Right atrium auricular region (tissue), 2 donors: ENCODE measurements around the gene KLF3. TPM values are rescaled to one million over a fixed set of nuclear protein-coding genes. Genes with fewer than 3 reads are reported as not detected.

Experiments used
- DNase-seq: peaks from one replicate; pipeline ENCODE4 v3.0.0-alpha.2; 2019; ENCODE audit warnings: low spot score
- H3K27ac ChIP-seq, 2 donors: fragments of 200-600 bp; sonication (generic); 1 replicate in 1 of 2; 2 replicates in 1 of 2; pipeline ENCODE4 v1.5.1; 2016 to 2019
- H3K27me3 ChIP-seq, 2 donors: fragments of 200-600 bp; sonication (generic); one replicate each; pipeline versions ENCODE4 v1.5.1 to v1.6.0; 2017 to 2019
- H3K36me3 ChIP-seq: fragments of 200-600 bp; sonication (generic); one replicate; pipeline ENCODE4 v1.5.1; 2016
- H3K4me1 ChIP-seq, 2 donors: fragments of 200-600 bp; sonication (generic); one replicate each; pipeline versions ENCODE4 v1.5.1 to v1.6.0; 2017 to 2019
- H3K4me3 ChIP-seq, 2 donors: fragments of 200-600 bp; sonication (generic); 1 replicate in 1 of 2; 2 replicates in 1 of 2; pipeline ENCODE4 v1.5.1; 2017 to 2019; ENCODE audit warnings: mild to moderate bottlenecking in 1 of 2, moderate library complexity in 1 of 2
- H3K9me3 ChIP-seq, 2 donors: fragments of 200-600 bp; sonication (generic); one replicate each; pipeline ENCODE4 v1.5.1; 2019
- total RNA-seq, 2 donors: library from RNA; depleted of rRNA; stranded (reverse); fragments of >200 nt; gene quantifications; one replicate each; pipeline ENCODE4 v1.1.0, GENCODE V29; 2016
- TF ChIP-seq, protein P1 (sequence below), 2 donors: fragments of 200-600 bp; sonication (generic); IDR thresholded peaks; one replicate each; pipeline ENCODE4 v1.5.1; 2019; ENCODE audit warnings: antibody characterized with exemption in 2 of 2

The KLF3 gene
- total RNA-seq, 2 donors from 2014 or later = 22.6 to 28.8 TPM

DNA sequence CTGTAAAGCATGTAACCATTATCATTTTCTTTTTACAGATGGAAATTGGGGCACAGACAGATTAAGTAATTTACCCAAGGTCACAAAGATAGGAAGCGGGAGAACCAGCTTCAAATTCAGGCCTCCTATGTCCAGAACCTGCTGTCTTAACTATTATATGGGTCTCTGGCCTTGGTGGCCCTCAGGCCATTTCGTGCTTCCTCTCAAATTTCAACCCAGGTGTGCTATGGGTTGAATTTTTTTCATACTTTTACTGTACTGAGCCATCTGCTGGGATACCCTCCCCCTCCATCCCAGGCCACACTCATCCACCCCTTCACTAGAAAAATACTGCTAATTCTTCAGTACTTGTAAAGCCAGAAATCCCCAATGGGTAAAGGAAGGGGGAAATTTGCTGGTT, 42.3 kb downstream of the KLF3 start:
- no peak overlapping the region for H3K4me3 ChIP-seq
- DNase-seq = no peak
- no peaks in the 10 kb centered on the region for H3K27me3 ChIP-seq
- TF ChIP-seq, protein P1, sequence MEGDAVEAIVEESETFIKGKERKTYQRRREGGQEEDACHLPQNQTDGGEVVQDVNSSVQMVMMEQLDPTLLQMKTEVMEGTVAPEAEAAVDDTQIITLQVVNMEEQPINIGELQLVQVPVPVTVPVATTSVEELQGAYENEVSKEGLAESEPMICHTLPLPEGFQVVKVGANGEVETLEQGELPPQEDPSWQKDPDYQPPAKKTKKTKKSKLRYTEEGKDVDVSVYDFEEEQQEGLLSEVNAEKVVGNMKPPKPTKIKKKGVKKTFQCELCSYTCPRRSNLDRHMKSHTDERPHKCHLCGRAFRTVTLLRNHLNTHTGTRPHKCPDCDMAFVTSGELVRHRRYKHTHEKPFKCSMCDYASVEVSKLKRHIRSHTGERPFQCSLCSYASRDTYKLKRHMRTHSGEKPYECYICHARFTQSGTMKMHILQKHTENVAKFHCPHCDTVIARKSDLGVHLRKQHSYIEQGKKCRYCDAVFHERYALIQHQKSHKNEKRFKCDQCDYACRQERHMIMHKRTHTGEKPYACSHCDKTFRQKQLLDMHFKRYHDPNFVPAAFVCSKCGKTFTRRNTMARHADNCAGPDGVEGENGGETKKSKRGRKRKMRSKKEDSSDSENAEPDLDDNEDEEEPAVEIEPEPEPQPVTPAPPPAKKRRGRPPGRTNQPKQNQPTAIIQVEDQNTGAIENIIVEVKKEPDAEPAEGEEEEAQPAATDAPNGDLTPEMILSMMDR (IDR thresholded peaks at IDR 0.05) = no peak
- no peaks in the 10 kb centered on the region for H3K9me3 ChIP-seq
- no peaks in the 10 kb centered on the region for H3K36me3 ChIP-seq
- peaks cover 0 to 14% of the 10 kb centered on the region in 2 donors for H3K4me1 ChIP-seq
- no peak overlapping the region for H3K27ac ChIP-seq

DNA sequence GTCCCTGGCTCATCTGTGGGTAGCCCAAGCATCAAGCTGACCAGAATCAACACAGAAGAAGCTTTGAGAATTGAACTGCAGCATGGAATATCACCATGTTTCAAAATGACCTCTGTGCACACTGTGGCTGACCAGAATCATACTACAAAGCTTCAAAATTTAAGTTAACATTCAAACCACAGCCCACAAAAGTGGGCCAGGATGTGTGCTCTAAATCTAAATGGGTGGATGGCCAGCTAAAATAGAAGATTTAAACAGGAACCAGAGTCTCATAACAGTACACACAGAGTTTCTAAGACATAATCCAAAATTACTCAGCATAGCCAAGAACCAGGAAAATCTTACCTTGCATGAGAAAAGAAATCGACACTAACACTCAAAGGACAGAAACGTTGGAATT, 46.1 kb downstream of the KLF3 start:
- Histone ChIP-seq H3K27me3 (no peaks in the 10 kb centered on the region), H3K27ac (no peak overlapping the region), H3K4me1 (no peaks in the 10 kb centered on the region), H3K36me3 (no peaks in the 10 kb centered on the region), H3K4me3 (no peak overlapping the region), H3K9me3 (no peaks in the 10 kb centered on the region)
- TF ChIP-seq, protein P1 (IDR thresholded peaks at IDR 0.05) = no peak
- no peak for DNase-seq

DNA sequence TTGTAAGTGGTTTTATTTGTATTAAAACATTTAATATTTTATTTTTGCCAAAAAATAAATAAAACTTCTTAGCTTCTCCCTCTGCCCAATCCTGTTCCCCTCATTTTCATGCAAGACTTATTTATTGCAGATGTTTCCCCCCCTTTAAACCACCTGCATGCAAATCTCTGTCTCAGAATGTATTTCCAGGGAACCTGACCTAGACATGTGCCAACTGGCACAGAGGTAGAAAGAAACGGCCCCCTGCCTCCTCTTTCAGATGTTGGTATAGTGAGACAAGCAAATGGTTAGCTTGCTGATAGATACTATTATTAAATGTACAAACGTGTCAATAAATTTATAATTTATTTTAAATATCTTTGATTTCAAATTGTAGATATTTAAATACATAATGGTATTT, 47.1 kb downstream of the KLF3 start:
- no peaks in the 10 kb centered on the region for H3K4me1 ChIP-seq
- H3K36me3 ChIP-seq = no peaks in the 10 kb centered on the region
- no peak overlapping the region for H3K4me3 ChIP-seq
- TF ChIP-seq, protein P1 (IDR thresholded peaks at IDR 0.05) = no peak
- H3K27ac ChIP-seq = no peak overlapping the region
- H3K27me3 ChIP-seq = no peaks in the 10 kb centered on the region
- no peak for DNase-seq
- no peaks in the 10 kb centered on the region for H3K9me3 ChIP-seq

DNA sequence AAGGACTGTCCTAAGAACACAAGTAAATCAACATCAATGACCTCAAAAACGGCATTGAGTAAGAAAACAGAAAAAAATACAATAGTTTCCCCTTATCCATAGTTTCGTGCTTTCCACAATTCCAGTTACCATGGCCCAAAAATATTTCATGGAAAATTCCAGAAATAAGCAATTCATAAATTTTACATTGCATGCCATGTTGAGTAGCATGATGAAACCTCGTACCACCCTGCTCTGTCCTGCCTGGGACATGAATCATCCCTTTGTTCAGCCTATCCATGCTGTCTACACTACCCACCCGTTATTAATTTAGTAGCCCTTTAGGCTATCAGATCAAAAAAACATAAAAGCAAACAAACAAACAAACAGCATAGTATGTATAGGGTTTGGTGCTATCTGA, 51.1 kb downstream of the KLF3 start:
- H3K27ac ChIP-seq = no peak overlapping the region
- TF ChIP-seq, protein P1 (IDR thresholded peaks at IDR 0.05) = no peak
- DNase-seq = no peak
- no peaks in the 10 kb centered on the region for H3K27me3 ChIP-seq
- no peaks in the 10 kb centered on the region for H3K9me3 ChIP-seq
- no peak overlapping the region for H3K4me3 ChIP-seq
- H3K4me1 ChIP-seq = no peaks in the 10 kb centered on the region
- H3K36me3 ChIP-seq = no peaks in the 10 kb centered on the region

DNA sequence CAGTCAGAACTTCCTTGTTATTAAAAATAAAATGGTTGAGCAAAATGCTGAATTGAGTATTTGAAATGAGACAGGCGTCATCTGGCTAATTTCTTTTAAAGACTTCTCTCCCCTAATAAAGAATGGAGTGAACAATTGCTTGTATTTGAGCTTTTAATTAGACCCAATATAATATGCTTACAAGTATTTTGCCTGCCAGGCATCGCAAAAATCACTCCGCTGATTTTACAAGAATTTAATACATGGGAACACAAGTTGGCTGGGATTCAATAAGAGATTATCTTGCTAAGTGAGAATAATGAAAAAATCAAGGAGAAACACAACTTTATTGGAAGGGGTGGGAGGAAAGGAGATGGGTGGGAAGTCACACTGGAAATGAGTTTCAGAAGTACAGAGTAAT, 52.3 kb downstream of the KLF3 start:
- no peaks in the 10 kb centered on the region for H3K9me3 ChIP-seq
- H3K4me3 ChIP-seq = no peak overlapping the region
- H3K27me3 ChIP-seq = no peaks in the 10 kb centered on the region
- no peak overlapping the region for H3K27ac ChIP-seq
- no peak for DNase-seq
- no peaks in the 10 kb centered on the region for H3K36me3 ChIP-seq
- no peaks in the 10 kb centered on the region for H3K4me1 ChIP-seq
- TF ChIP-seq, protein P1 (IDR thresholded peaks at IDR 0.05) = no peak

DNA sequence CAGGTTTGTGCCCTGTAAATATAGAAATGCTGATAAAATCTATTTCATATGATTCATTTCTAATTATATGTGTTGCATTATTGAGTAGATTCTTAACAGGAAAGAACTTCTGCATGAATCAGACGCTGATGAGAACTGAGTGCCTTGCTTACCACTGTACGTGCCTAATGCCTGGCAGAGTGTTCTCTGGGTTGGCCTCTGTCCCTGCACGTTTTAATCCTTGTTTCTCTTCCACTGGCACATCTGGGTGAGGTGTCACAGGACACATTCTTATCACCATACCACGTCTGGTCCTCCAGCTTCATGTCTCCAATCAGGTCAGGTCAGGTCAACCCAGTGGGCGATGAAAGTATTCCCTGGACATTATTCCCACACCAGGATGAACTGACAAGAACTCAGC, 53.6 kb downstream of the KLF3 start:
- H3K9me3 ChIP-seq = no peaks in the 10 kb centered on the region
- no peaks in the 10 kb centered on the region for H3K27me3 ChIP-seq
- no peak overlapping the region for H3K27ac ChIP-seq
- DNase-seq = no peak
- no peaks in the 10 kb centered on the region for H3K36me3 ChIP-seq
- no peak overlapping the region for H3K4me3 ChIP-seq
- TF ChIP-seq, protein P1 (IDR thresholded peaks at IDR 0.05) = no peak
- no peaks in the 10 kb centered on the region for H3K4me1 ChIP-seq
